Measurements from ENCODE around the gene TM9SF4.

TM9SF4 gene

GRCh38 chr20:32109392-32110172 is at the start of gene TM9SF4:
Gene TM9SF4 (plus strand): TSS chr20:32109714. CDS start chr20:32109741, 27 bp downstream.
- DNase-seq, result peak; percentile 94

GRCh38 chr20:32062776-32063170 is 46.7 kb upstream of the TM9SF4 start:
- DNase-seq, result peak; percentile 14

GRCh38 chr20:32063695-32064094 is 45.8 kb upstream of the TM9SF4 start:
- no peak for DNase-seq

GRCh38 chr20:32064667-32065066 is 44.8 kb upstream of the TM9SF4 start:
- no peak for DNase-seq

GRCh38 chr20:32067234-32067821 is 42.2 kb upstream of the TM9SF4 start:
- DNase-seq, result no peak

GRCh38 chr20:32068174-32068573 is 41.3 kb upstream of the TM9SF4 start:
- DNase-seq, result no peak

- DNase-seq, result no peak
Observed at GRCh38 chr20:32069711-32070110, 39.8 kb upstream of the TM9SF4 start.

- DNase-seq, result no peak
Observed at GRCh38 chr20:32070282-32070681, 39.2 kb upstream of the TM9SF4 start.

GRCh38 chr20:32070690-32071213 is 38.8 kb upstream of the TM9SF4 start:
- no peak for DNase-seq

- DNase-seq, result no peak
Observed at GRCh38 chr20:32071395-32072167, 37.9 kb upstream of the TM9SF4 start.

GRCh38 chr20:32072168-32072750 is 37.3 kb upstream of the TM9SF4 start:
- no peak for DNase-seq

GRCh38 chr20:32075534-32075933 is 34.0 kb upstream of the TM9SF4 start:
- no peak for DNase-seq

- DNase-seq, result no peak
Observed at GRCh38 chr20:32077190-32077589, 32.3 kb upstream of the TM9SF4 start.

- DNase-seq, result no peak
Observed at GRCh38 chr20:32078322-32078721, 31.2 kb upstream of the TM9SF4 start.

- DNase-seq, result no peak
Observed at GRCh38 chr20:32078791-32079190, 30.7 kb upstream of the TM9SF4 start.

GRCh38 chr20:32079655-32080109 is 29.8 kb upstream of the TM9SF4 start:
- DNase-seq, result no peak

- no peak for DNase-seq
Observed at GRCh38 chr20:32080783-32081182, 28.7 kb upstream of the TM9SF4 start.

GRCh38 chr20:32083469-32083868 is 26.0 kb upstream of the TM9SF4 start:
- DNase-seq, result no peak

GRCh38 chr20:32087070-32087469 is 22.4 kb upstream of the TM9SF4 start:
- no peak for DNase-seq

GRCh38 chr20:32088759-32089158 is 20.8 kb upstream of the TM9SF4 start:
- no peak for DNase-seq

GRCh38 chr20:32089637-32090362 is 19.7 kb upstream of the TM9SF4 start:
- DNase-seq, result no peak

GRCh38 chr20:32091888-32092346 is 17.6 kb upstream of the TM9SF4 start:
- peak; percentile 85 for DNase-seq

Data from activated CD4-positive, alpha-beta T cell treated with anti-CD3 and anti-CD28 coated beads, Interleukin-2, Interleukin-6, amounts not matched to agents 100 ng/mL and 50 ng/mL, durations not matched to agents 16 hours and 8 hours (primary cell).